Muscle of leg (tissue), 9 donors: Measurements from ENCODE around the gene VN1R4. TPM values are rescaled to one million over a fixed set of nuclear protein-coding genes. Genes with fewer than 3 reads are reported as not detected.

Source experiments
- polyA plus RNA-seq, 8 donors: library from polyadenylated mRNA; unstranded; fragments of 120-200 nt; gene quantifications; one replicate each; pipeline versions ENCODE4 v1.2.1 to v1.2.3, GENCODE V29; 2013; ENCODE audit warnings: inconsistent platforms in 1 of 8, low replicate concordance in 1 of 8; ENCODE audit not compliant: insufficient read length in 8 of 8, insufficient read depth in 1 of 8
- total RNA-seq: library from RNA; stranded (reverse); fragments of 120-200 nt; gene quantifications from one replicate; pipeline ENCODE4 v1.2.4, GENCODE V29; 2013

VN1R4 gene
- total and polyA plus RNA-seq, 9 donors = not detected

Other genes with a start within 250 kb of the VN1R4 start
- not detected for gene ERVV-2, start 223.0 kb downstream of the VN1R4 start, total RNA-seq
- gene ERVV-2, start 223.0 kb downstream of the VN1R4 start, polyA plus RNA-seq = under 1 TPM in 1 of 8 donors, not detected in 7; 0.05 TPM
- 27.5 TPM for gene ZNF160, start 164.3 kb downstream of the VN1R4 start, total RNA-seq
- 10 to 100 TPM; 15.7 to 26.0 (median 18.8) TPM for gene ZNF160, start 164.3 kb downstream of the VN1R4 start, polyA plus RNA-seq
- gene ZNF415, start 134.8 kb downstream of the VN1R4 start, total RNA-seq = 13.0 TPM
- 10 to 100 TPM in 6 of 8 donors, 1 to 10 TPM in 2; 9.2 to 13.4 (median 12.3) TPM for gene ZNF415, start 134.8 kb downstream of the VN1R4 start, polyA plus RNA-seq
- gene ZNF347, start 108.7 kb downstream of the VN1R4 start, total RNA-seq = 9.6 TPM
- 1 to 10 TPM; 4.5 to 8.5 (median 6.0) TPM for gene ZNF347, start 108.7 kb downstream of the VN1R4 start, polyA plus RNA-seq
- 4.7 TPM for gene ZNF665, start 74.4 kb downstream of the VN1R4 start, total RNA-seq
- gene ZNF665, start 74.4 kb downstream of the VN1R4 start, polyA plus RNA-seq = 1 to 10 TPM; 3.3 to 4.9 (median 3.8) TPM
- gene ZNF677, start 12.8 kb downstream of the VN1R4 start, total RNA-seq = 28.7 TPM
- 10 to 100 TPM; 19.3 to 32.5 (median 28.8) TPM for gene ZNF677, start 12.8 kb downstream of the VN1R4 start, polyA plus RNA-seq
- 0.04 TPM for gene VN1R2, start 9.4 kb downstream of the VN1R4 start, total RNA-seq
- gene VN1R2, start 9.4 kb downstream of the VN1R4 start, polyA plus RNA-seq = not detected
- 9.6 TPM for gene ZNF845, start 66.0 kb upstream of the VN1R4 start, total RNA-seq
- gene ZNF845, start 66.0 kb upstream of the VN1R4 start, polyA plus RNA-seq = 1 to 10 TPM; 3.3 to 6.2 (median 5.8) TPM
- gene ZNF525, start 98.0 kb upstream of the VN1R4 start, total RNA-seq = 12.3 TPM
- gene ZNF525, start 98.0 kb upstream of the VN1R4 start, polyA plus RNA-seq = 1 to 10 TPM; 3.7 to 7.5 (median 4.8) TPM
- gene ZNF765, start 127.4 kb upstream of the VN1R4 start, total RNA-seq = 12.0 TPM
- 10 to 100 TPM in 1 of 8 donors, 1 to 10 TPM in 7; 5.5 to 10.2 (median 7.6) TPM for gene ZNF765, start 127.4 kb upstream of the VN1R4 start, polyA plus RNA-seq
- gene ZNF761, start 164.3 kb upstream of the VN1R4 start, total RNA-seq = 9.9 TPM
- gene ZNF761, start 164.3 kb upstream of the VN1R4 start, polyA plus RNA-seq = 10 to 100 TPM in 2 of 8 donors, 1 to 10 TPM in 6; 7.5 to 11.6 (median 8.3) TPM
- 3.9 TPM for gene ZNF813, start 200.0 kb upstream of the VN1R4 start, total RNA-seq
- 1 to 10 TPM; 2.2 to 3.6 (median 2.6) TPM for gene ZNF813, start 200.0 kb upstream of the VN1R4 start, polyA plus RNA-seq